ENCODE measurements around the gene AGAP3.

The AGAP3 gene

DNA sequence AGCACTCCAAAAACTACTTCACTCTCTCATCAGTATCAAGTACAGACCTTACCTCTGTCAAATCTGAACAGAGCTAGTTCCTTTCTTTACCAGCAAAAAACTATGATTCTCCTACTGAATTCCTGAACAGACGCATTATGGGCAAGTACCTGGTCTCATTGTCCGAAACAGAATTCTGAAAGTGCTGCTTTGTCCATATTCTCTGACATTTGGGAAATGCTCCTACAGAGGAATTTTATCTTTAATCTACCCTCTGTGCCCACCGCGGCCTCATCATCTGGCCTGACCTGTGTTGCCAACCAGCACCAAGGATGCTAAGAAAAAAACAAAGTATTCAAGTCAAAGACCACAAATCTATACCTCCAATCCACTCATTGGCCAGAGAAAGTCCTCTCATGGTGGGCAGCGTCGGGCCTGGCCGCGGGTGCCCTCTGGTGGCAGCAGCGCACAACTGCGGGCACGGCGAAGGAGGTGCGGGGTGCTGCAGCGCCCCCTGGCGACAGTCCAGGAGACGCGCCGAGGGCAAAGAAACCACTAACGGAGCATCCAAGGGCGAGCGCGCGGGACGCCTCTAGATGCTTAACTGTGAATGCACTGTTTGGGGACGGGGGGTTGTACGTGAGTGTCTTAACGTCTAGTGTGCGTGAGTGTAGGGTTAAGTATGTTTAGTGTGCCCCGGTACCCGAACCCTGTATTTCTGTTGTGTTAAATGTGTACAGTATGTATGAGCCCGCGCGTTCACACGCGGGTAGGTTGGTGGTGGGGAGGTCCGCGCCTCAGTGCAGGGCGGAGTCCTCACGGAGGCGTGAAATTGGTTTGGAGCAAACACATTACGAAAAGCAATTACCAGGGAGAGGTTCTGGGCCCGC lies 86.2 kb downstream of the AGAP3 start:
- no peaks in the 10 kb centered on the region for H3K36me3 ChIP-seq
- DNase-seq, result peak; percentile 62
- TF ChIP-seq, protein P1, sequence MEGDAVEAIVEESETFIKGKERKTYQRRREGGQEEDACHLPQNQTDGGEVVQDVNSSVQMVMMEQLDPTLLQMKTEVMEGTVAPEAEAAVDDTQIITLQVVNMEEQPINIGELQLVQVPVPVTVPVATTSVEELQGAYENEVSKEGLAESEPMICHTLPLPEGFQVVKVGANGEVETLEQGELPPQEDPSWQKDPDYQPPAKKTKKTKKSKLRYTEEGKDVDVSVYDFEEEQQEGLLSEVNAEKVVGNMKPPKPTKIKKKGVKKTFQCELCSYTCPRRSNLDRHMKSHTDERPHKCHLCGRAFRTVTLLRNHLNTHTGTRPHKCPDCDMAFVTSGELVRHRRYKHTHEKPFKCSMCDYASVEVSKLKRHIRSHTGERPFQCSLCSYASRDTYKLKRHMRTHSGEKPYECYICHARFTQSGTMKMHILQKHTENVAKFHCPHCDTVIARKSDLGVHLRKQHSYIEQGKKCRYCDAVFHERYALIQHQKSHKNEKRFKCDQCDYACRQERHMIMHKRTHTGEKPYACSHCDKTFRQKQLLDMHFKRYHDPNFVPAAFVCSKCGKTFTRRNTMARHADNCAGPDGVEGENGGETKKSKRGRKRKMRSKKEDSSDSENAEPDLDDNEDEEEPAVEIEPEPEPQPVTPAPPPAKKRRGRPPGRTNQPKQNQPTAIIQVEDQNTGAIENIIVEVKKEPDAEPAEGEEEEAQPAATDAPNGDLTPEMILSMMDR (IDR thresholded peaks at IDR 0.05; ENCODE audit: low read depth, low read length), result peak; percentile 99
- H3K9me3 ChIP-seq (ENCODE audit: severe bottlenecking), result no peaks in the 10 kb centered on the region
- H3K27me3 ChIP-seq (ENCODE audit: insufficient read depth, low read depth, severe bottlenecking), result peaks cover 17% of the 10 kb centered on the region
- no peak overlapping the region for H3K4me3 ChIP-seq (ENCODE audit: low read depth, low read length)
- H3K27ac ChIP-seq, result no peak overlapping the region

DNA sequence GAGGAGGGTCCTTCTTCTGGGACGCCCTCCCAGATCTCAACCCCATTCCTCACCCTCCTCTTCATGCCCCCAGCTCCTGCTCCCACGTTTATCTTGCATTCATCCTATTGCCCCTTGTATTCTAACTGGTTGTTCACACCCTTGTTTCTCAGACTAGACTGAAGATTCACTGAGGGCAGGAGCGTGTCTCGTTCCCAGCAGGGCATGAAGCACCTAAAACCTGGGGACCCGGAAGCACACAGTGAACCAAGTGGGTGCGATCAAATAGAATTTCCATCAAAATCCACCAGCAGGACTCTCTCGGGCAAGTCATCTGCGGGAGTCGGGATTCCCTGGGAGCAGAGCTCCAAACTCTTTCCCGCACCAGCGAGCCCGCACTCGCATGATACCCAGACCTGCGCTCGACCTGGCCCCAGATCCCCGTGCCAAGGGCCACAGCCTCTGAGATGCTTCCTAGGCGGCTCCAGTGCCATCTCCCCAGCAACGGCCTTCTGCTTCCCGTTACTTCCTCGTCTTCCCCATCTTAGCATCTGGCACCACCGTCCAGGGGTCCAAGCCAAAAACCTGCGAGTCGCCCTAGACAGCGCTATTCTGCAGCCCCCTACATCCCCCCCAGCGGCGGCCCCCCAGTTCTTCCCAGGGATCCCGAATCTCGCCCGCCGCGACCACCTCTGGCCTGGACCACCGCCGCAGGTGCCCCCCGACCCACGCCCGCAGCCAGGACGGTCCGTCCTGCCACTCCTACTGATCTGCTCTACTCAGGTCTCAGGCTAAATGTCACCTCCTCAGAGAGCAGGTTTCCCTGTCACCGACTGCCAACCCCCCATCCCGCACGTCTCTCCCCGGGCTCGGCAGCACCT lies 87.3 kb downstream of the AGAP3 start:
- TF ChIP-seq, protein P1 (IDR thresholded peaks at IDR 0.05; ENCODE audit: low read depth, low read length), result no peak
- Histone ChIP-seq H3K9me3 (ENCODE audit: severe bottlenecking) (no peaks in the 10 kb centered on the region), H3K36me3 (no peaks in the 10 kb centered on the region), H3K27me3 (ENCODE audit: insufficient read depth, low read depth, severe bottlenecking) (peaks cover 10% of the 10 kb centered on the region), H3K27ac (no peak overlapping the region), H3K4me3 (ENCODE audit: low read depth, low read length) (no peak overlapping the region)
- DNase-seq, result no peak

DNA sequence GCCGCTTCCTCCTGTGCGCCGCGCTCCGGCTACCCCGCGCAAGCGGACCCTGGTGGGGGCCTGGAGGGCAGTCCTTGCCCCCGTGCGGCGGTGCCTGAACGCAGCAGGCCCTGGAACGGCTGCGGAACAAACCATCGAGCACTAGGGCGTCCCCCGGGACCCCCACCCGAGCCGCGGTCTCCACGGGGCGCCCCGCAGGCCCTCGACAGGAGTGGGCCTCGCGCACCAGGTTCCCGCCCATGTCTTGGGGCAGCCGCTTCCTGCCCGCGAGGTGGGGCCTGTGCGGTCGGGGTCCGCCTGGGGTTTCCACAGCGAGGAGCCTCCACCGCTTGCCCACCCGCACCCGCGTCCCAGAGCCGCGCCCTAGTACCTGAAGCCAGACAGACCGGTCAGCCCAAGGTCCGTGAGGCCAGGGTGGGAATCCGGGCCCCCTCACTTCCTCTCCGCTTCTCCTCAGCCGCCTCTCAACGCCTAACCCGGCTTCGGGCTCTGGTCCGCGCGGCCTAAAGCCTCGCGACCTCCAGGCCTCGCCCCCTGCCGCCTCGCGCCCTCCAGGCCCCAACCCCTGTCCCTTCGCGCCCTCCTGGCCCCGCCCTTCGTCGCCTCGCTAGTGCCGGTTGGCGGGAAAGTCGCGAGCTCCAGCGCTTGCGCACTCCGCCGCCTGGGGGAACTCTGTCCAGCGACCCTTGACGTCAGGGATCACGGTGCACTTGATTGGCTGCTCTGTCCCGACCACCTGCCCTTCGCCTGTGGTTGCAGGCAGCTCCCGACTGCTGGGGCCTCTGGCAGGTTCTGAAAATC lies 88.2 kb downstream of the AGAP3 start:
- Histone ChIP-seq H3K36me3 (no peaks in the 10 kb centered on the region), H3K27me3 (ENCODE audit: insufficient read depth, low read depth, severe bottlenecking) (peaks cover 2% of the 10 kb centered on the region), H3K9me3 (ENCODE audit: severe bottlenecking) (no peaks in the 10 kb centered on the region), H3K4me3 (ENCODE audit: low read depth, low read length) (no peak overlapping the region), H3K27ac (no peak overlapping the region)
- DNase-seq, result no peak
- TF ChIP-seq, protein P1 (IDR thresholded peaks at IDR 0.05; ENCODE audit: low read depth, low read length), result no peak

DNA sequence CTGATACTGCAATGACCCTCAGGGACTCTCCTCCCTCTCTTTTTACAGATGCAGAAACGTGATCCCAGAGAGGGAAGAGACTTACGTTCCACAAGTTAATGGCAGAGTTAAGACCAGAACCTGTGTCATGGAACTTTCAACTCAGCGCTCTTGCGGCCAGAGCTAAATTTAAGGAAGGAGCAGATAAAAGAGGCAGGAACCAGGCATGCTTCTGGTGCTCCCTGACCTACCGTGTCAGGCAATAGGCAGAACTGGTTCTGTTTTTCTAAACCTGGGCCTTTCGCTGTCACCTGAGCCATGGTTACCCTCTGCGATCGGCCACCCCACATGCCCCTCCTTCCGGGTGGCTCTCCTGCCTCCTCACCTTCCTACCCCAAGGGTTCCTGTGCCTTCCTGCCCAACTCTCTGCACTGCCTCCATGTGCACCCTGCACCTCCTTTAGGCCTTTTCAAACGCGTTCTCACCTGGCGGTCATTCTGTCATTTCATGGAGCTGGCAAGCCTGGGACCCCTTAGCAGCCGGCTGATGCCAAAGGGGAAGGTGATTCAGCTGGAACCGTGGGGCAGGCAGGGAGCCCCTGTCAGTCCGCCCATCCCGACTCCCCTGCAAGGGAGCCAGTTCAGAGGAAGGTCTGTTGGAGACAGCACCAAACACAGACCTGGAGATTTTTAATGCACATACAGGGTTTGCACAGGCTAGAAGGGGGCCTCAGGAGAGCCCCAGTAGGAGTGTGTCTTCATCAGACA lies 88.9 kb downstream of the AGAP3 start:
- DNase-seq, result no peak
- no peaks in the 10 kb centered on the region for H3K9me3 ChIP-seq (ENCODE audit: severe bottlenecking)
- no peak overlapping the region for H3K27ac ChIP-seq
- TF ChIP-seq, protein P1 (IDR thresholded peaks at IDR 0.05; ENCODE audit: low read depth, low read length), result no peak
- no peaks in the 10 kb centered on the region for H3K27me3 ChIP-seq (ENCODE audit: insufficient read depth, low read depth, severe bottlenecking)
- no peak overlapping the region for H3K4me3 ChIP-seq (ENCODE audit: low read depth, low read length)
- H3K36me3 ChIP-seq, result no peaks in the 10 kb centered on the region

DNA sequence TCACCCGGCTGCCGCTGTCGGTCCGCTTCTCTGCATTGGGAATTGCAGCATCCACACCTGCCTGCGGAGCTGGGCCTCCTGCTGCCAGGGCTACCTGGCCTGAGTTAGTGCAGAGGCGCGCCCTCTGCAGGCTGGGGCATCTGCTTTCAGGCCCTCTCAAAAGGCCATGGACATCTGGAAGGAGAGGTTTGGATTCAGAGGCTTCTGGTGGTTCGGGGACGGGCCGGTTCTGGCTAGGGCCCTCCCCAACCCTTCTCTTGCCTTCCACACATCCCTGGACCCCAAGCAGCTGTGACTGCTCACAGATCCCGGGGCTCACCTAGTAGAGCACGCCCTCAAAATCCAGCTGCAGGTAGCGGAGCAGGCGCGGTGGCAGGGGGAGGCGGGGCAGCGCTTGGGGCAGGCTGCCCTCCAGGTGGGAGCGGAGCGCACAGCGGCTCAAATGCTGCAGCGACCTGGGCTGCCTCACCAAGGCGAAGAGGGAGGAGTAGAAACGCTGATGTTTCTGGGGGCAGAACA lies 89.6 kb downstream of the AGAP3 start:
- no peaks in the 10 kb centered on the region for H3K27me3 ChIP-seq (ENCODE audit: insufficient read depth, low read depth, severe bottlenecking)
- DNase-seq, result no peak
- H3K27ac ChIP-seq, result no peak overlapping the region
- TF ChIP-seq, protein P1 (IDR thresholded peaks at IDR 0.05; ENCODE audit: low read depth, low read length), result no peak
- H3K36me3 ChIP-seq, result no peaks in the 10 kb centered on the region
- H3K4me3 ChIP-seq (ENCODE audit: low read depth, low read length), result no peak overlapping the region
- no peaks in the 10 kb centered on the region for H3K9me3 ChIP-seq (ENCODE audit: severe bottlenecking)
